ENCODE results near the gene PRELP. TPM values are rescaled to one million over a fixed set of nuclear protein-coding genes. Genes with fewer than 3 reads are reported as not detected.
"Not testable (repeated sequence)": the region's sequence is repeated elsewhere in the genome, so short reads cannot be mapped to it uniquely, and the experiment has no call there.

The PRELP gene
- total RNA-seq, 2 donors from 2014 or later, result not detected

DNA sequence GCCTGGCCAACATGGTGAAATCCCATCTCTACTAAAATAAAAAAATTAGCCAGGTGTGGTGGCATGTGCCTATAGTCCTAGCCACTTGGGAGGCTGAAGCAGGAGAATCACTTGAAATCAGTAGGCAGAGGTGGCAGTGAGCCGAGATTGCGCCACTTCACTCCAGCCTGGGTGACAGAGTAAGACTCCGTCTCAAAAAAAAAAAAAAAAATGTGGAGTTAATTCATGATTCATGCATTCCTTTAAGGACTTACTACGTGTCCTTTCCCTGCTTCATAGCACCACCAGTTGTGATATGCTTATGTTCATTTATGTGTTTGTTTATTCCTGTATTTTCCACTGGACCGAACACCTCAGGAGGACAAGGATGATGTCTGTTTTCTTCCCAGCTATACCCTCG is 12.7 kb upstream of the PRELP start:
- no peak overlapping the region for H3K27ac Mint-ChIP-seq
- ATAC-seq (replicated peaks), result no peak
- peaks cover 38% of the 10 kb centered on the region for H3K27me3 Mint-ChIP-seq
- H3K36me3 Mint-ChIP-seq (ENCODE audit: low read depth), result no peaks in the 10 kb centered on the region
- H3K4me3 Mint-ChIP-seq, result no peak overlapping the region
- no peaks in the 10 kb centered on the region for H3K9me3 Mint-ChIP-seq
- no peaks in the 10 kb centered on the region for H3K4me1 Mint-ChIP-seq

DNA sequence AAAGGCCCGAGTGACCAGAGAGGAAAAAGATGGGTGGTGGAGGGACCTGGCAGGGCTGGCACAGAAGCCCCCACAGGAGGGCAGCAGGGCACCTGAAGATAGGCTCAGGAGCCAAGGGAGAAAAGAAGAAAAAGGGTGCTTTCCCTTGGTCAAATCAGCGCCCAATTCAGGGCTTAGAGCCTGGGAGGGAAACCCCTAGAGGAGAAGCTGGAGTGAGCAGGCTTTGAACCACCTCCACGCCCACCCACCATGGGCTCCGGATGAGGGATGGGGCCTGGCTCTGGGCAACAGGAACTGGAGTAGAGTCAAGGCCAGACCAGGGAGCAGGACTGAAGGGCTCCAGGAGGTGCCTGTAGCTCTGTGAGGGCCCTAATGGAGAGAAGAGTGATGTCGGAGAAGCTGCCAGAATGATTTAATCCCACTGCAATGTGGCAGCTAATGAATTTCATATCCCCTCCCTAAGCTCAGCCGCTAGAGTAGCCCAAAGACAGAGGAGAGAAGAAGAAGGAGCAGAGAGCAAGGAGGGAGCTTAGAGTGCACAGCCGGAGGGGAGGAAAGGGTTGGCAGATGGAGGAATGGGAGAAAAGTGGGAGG is 12.0 kb upstream of the PRELP start:
- no peaks in the 10 kb centered on the region for H3K9me3 Mint-ChIP-seq
- no peaks in the 10 kb centered on the region for H3K4me1 Mint-ChIP-seq
- peaks cover 38% of the 10 kb centered on the region for H3K27me3 Mint-ChIP-seq
- no peak for ATAC-seq (replicated peaks)
- H3K36me3 Mint-ChIP-seq (ENCODE audit: low read depth), result no peaks in the 10 kb centered on the region
- H3K4me3 Mint-ChIP-seq, result no peak overlapping the region
- H3K27ac Mint-ChIP-seq, result no peak overlapping the region

DNA sequence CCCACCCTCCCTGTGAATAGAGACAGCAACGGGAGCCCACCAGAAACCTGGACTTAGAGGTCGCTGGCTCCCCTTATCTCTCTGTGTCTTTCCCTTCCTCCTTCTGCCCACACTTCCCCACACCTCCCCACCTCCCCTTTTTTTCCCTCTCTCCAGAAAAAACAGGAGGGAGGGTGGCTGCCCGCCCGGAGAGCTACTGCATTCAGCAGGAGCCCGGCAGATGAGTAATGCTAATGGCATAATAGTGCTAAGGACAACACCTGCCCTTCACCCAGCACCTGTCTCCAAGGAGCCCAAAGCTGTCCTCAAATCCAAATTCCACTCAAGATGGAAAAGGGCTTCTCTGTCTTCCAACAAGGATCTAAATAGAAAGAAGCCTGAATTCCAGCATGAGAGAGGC is 11.4 kb upstream of the PRELP start:
- H3K4me3 Mint-ChIP-seq, result no peak overlapping the region
- no peaks in the 10 kb centered on the region for H3K9me3 Mint-ChIP-seq
- no peak overlapping the region for H3K27ac Mint-ChIP-seq
- peaks cover 39% of the 10 kb centered on the region for H3K27me3 Mint-ChIP-seq
- H3K36me3 Mint-ChIP-seq (ENCODE audit: low read depth), result no peaks in the 10 kb centered on the region
- ATAC-seq (replicated peaks), result no peak
- no peaks in the 10 kb centered on the region for H3K4me1 Mint-ChIP-seq

DNA sequence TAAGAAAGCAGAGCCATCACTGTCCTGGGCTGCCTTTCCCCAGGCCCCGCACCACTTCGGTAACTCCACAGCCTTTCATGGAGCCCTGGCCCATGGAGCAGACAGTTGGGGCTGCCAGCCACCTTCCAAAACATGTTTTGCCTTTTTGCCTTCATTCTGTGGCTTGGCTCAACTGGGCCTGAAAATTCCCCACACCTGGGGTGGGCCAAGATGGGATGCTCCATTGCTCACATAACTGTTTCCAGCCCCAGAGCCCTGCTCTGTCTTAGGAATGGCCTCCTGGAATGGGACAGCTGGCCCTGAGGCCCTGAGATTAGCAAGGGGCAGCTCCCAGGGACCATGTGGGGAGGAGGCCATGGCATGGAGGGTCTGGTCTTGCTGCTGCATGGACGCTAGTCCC is 10.9 kb upstream of the PRELP start:
- H3K36me3 Mint-ChIP-seq (ENCODE audit: low read depth), result no peaks in the 10 kb centered on the region
- H3K27me3 Mint-ChIP-seq, result peaks cover 37% of the 10 kb centered on the region
- H3K9me3 Mint-ChIP-seq, result no peaks in the 10 kb centered on the region
- no peak for ATAC-seq (replicated peaks)
- no peak overlapping the region for H3K27ac Mint-ChIP-seq
- H3K4me1 Mint-ChIP-seq, result no peaks in the 10 kb centered on the region
- no peak overlapping the region for H3K4me3 Mint-ChIP-seq

DNA sequence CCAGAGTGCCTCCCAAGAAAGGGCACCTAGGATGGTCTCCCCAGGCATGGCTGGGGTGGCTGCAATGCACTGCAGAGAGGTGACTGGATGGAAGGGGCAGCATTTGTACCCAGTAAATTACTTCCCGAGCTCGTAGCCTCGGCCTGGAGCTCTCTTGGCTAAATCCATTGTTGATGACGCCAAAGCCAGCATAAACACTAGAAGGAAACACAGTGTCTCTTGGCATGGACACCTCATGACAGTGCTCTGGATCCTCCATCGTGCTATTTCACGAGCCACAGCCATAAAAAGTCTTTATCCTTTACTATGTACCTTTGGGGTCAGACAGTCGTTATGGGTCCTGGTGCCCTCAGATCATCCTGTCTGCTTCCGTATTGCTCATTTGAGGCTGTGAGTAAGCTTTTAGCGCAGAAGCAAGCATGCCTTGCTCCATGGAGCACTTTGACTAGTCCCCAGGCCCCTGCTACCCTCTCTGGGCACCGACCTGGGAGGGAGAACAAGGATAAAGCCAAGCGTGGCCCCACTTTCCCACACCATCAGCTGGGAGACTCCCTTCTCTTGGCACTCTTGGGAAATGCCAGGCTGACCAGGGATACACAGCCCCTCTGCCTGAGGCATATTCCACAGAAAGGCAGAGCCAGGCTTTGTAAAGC is 10.3 kb upstream of the PRELP start:
- Mint-ChIP-seq H3K27ac (peak overlapping the region; percentile 21), H3K4me3 (no peak overlapping the region), H3K36me3 (ENCODE audit: low read depth) (no peaks in the 10 kb centered on the region), H3K4me1 (no peaks in the 10 kb centered on the region), H3K27me3 (peaks cover 38% of the 10 kb centered on the region), H3K9me3 (no peaks in the 10 kb centered on the region)
- no peak for ATAC-seq (replicated peaks)

DNA sequence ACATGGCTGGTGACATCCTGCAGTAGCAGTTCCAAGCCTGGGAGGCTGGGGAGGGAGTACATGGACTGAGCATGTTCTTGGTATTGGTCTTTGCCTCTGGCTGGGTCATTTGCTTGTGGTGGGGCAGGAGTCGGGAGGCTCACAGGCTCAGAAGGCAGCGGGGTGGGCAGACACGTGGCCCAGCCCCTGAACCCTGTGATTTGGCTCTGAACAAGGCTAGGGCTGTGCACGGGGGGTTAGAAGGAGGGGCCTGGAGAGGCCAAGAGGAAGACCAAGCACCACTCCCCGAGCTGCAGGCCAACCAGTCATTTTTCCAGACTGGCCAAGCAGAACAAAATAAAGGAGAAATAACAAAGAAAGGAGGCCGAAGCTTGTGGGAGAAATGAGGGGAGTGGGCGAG is 9.7 kb upstream of the PRELP start:
- H3K36me3 Mint-ChIP-seq (ENCODE audit: low read depth), result no peaks in the 10 kb centered on the region
- peaks cover 37% of the 10 kb centered on the region for H3K27me3 Mint-ChIP-seq
- no peak overlapping the region for H3K4me3 Mint-ChIP-seq
- peak overlapping the region; percentile 21 for H3K27ac Mint-ChIP-seq
- no peaks in the 10 kb centered on the region for H3K9me3 Mint-ChIP-seq
- no peak for ATAC-seq (replicated peaks)
- no peaks in the 10 kb centered on the region for H3K4me1 Mint-ChIP-seq

DNA sequence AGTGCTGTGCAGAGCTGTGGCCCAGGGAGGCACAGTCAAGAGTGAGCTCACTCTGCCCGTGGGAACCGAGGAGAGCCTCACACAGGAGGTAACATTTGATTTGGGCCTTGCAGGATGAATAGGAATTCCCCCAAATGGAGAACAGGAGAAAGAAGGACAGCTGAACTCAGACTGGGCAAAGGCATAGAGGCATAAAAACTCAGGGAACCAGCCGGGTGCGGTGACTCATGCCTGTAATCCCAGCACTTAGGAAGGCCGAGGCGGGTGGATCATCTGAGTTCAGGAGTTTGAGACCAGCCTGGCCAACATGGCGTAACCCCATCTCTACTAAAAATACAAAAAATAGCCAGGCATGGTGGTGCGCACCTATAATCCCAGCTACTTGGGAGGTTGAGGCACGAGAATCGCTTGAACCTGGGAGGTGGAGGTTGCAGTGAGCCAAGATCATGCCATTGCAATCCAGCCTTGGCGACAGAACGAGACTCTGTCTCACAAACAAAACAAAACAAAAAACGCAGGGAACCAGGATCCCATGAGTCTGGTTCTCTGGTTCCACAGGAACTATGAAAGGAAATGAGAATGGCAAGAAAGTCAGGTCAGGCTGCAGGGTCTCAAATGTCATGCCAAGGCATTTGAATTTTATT is 8.6 kb upstream of the PRELP start:
- not testable (repeated sequence) for H3K36me3 Mint-ChIP-seq (ENCODE audit: low read depth); H3K27ac Mint-ChIP-seq; H3K4me1 Mint-ChIP-seq; H3K4me3 Mint-ChIP-seq; ATAC-seq (replicated peaks); H3K9me3 Mint-ChIP-seq
- peaks cover 30% of the 10 kb centered on the region for H3K27me3 Mint-ChIP-seq

DNA sequence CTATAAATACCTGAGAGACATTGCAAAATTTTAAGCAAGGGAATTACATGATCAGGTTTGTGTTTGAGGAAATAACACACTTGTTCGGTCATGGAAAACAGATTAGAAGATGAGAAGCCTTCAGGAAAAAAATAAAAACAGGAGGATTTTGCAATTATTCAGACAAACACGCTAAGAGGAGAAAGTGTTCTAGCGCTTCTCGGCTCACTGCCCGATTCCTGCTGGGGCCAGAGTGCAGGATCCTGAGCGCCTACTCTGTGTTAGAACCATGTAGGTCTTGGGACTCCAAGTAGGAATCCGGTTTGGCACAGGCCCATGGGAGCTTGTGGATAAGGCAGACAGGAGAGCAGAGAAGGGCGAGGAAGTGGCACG is 8.1 kb upstream of the PRELP start:
- no peak for ATAC-seq (replicated peaks)
- no peaks in the 10 kb centered on the region for H3K4me1 Mint-ChIP-seq
- no peaks in the 10 kb centered on the region for H3K36me3 Mint-ChIP-seq (ENCODE audit: low read depth)
- H3K9me3 Mint-ChIP-seq, result no peaks in the 10 kb centered on the region
- H3K27me3 Mint-ChIP-seq, result peaks cover 31% of the 10 kb centered on the region
- H3K27ac Mint-ChIP-seq, result no peak overlapping the region
- H3K4me3 Mint-ChIP-seq, result no peak overlapping the region

DNA sequence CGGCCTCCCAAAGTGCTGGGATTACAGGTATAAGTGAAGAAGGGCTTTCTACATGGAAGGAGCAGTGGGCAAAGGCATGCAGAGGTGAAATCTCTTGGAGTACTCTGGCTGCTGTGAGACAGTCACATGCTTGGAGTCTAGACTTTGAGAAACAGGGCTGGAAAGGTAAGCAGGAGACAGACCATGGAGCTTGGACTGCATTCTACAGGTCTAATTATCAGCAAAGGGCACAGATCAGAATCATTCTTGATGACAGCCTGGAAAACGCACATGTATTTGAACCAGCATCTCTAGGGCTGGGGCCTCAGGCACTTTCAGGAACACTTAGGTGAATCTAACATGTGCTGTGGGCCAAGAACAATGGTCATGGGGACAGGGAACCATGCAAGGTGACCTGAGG is 7.3 kb upstream of the PRELP start:
- no peaks in the 10 kb centered on the region for H3K36me3 Mint-ChIP-seq (ENCODE audit: low read depth)
- H3K9me3 Mint-ChIP-seq, result no peaks in the 10 kb centered on the region
- no peaks in the 10 kb centered on the region for H3K4me1 Mint-ChIP-seq
- ATAC-seq (replicated peaks), result no peak
- no peak overlapping the region for H3K4me3 Mint-ChIP-seq
- H3K27ac Mint-ChIP-seq, result no peak overlapping the region
- peaks cover 31% of the 10 kb centered on the region for H3K27me3 Mint-ChIP-seq

DNA sequence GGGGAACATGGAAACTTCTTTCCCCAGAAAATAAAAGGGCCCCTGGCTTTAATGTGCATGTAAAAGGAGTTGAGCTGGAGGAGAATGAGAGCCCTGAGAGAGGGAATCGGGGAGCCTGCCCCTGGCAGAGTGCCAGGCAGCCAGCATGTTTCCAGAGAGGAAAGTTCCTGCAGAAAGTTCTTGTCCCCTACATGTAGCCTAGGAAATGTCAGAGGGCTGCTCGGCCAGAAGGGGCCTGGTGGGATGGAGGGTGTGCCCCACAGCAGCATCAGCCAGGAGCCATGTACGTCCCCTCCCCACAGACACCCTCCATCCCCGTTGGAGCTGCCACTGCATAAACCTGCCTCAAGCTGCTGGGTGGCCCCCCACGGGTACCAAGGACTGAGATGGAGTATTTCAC is 5.4 kb upstream of the PRELP start:
- no peaks in the 10 kb centered on the region for H3K4me1 Mint-ChIP-seq
- H3K27me3 Mint-ChIP-seq, result peaks cover 27% of the 10 kb centered on the region
- no peaks in the 10 kb centered on the region for H3K36me3 Mint-ChIP-seq (ENCODE audit: low read depth)
- no peak for ATAC-seq (replicated peaks)
- no peak overlapping the region for H3K27ac Mint-ChIP-seq
- H3K9me3 Mint-ChIP-seq, result no peaks in the 10 kb centered on the region
- H3K4me3 Mint-ChIP-seq, result no peak overlapping the region

DNA sequence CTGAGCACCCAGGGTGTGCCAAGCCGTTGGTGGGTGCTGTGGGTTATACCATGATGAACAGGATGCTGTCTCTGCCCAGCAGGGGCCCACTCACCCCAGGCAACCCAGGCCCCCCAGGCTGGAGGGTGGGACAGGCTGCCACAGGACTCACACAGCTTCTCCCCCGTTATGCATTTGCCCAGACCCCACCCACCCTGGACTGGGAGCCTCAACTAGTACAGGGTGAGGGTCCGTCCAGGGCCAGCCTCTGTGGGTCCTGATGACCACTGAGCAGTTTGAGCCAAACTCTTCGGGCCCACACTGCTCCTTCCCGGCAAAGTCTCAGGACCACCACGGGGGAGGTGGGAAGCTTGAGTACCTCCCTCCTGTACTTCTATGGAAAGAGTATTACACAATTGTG is 3.8 kb upstream of the PRELP start:
- Mint-ChIP-seq H3K4me3 (no peak overlapping the region), H3K9me3 (no peaks in the 10 kb centered on the region), H3K27ac (no peak overlapping the region), H3K4me1 (no peaks in the 10 kb centered on the region), H3K27me3 (peaks cover 32% of the 10 kb centered on the region), H3K36me3 (ENCODE audit: low read depth) (no peaks in the 10 kb centered on the region)
- no peak for ATAC-seq (replicated peaks)

DNA sequence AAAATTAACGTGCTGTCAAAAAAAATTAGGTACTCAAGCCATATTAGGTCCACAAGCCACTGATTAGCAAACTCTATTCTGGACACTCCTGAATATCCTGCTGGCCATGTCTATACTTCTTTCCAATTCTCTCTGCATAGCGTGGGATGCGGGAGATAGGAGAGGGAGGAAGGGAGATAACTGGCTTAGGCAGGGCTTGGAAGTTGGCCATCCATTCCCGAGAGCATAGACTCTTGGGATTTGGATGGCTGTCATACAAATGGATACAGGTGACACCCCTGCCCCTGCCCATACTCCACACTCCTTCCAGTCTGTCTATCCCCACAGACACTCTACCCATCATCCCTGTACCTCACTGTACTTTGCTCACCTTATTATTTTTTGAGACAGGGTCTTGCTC is 2.3 kb upstream of the PRELP start:
- Mint-ChIP-seq H3K27me3 (peaks cover 28% of the 10 kb centered on the region), H3K4me1 (no peaks in the 10 kb centered on the region), H3K4me3 (no peak overlapping the region), H3K36me3 (ENCODE audit: low read depth) (no peaks in the 10 kb centered on the region), H3K9me3 (no peaks in the 10 kb centered on the region), H3K27ac (no peak overlapping the region)
- ATAC-seq (replicated peaks), result no peak

DNA sequence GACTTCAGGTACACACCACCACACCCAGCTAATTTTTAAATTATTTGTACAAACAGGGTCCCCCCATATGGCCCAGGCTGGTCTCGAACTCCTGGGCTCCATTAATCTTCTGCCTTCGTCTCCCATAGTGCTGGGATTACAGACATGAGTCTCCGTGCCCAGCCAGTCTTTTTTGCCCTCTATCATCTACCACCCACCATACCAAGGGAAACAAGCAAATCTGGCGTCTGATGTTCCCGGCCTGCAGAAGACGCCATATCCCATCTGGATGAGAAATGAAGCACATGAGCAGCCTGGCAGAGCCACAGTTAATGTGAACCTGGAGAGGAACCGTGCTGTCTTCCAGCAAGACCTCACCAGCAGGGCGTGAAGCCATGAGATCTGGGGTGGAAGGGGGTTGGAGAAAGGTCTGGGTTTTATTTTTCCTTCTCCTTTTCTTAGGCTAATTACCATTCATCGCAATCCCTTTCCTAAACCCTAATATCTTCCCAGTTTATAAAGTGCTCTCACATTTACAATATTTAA is 1.8 kb upstream of the PRELP start:
- no peak overlapping the region for H3K27ac Mint-ChIP-seq
- no peaks in the 10 kb centered on the region for H3K4me1 Mint-ChIP-seq
- no peaks in the 10 kb centered on the region for H3K9me3 Mint-ChIP-seq
- H3K27me3 Mint-ChIP-seq, result peaks cover 24% of the 10 kb centered on the region
- H3K4me3 Mint-ChIP-seq, result no peak overlapping the region
- ATAC-seq (replicated peaks), result no peak
- no peaks in the 10 kb centered on the region for H3K36me3 Mint-ChIP-seq (ENCODE audit: low read depth)

DNA sequence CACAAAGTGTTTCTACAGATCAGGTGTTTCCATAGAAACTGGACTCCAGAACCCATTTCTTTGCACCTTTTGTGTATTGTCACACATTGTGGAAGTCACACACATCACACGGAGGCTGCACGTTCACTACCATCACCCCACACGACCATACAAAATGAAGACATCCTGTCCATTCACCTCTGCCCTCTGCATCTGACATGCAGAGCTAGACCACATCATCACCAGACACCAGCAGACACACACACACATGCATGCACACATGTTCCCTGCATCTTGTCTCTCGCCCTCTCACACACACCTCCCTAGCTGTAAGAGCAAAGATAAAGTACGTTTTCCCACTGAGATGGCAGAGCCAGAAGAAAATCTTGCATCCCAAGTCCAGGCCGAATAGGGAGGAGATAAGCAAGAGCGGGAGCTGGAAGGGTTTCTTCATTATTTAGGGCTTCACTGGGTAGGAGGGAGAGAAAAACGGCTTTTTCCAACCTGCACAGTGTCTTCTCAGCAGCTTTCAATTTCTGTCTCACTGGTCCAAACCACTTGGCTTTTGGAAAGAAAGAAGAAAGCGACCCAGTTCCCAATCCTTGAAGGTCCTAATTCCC is 709 bp downstream of the PRELP start:
- ATAC-seq (replicated peaks), result no peak
- Mint-ChIP-seq H3K4me3 (no peak overlapping the region), H3K36me3 (ENCODE audit: low read depth) (no peaks in the 10 kb centered on the region), H3K27ac (no peak overlapping the region), H3K4me1 (no peaks in the 10 kb centered on the region), H3K27me3 (peaks cover 17% of the 10 kb centered on the region), H3K9me3 (no peaks in the 10 kb centered on the region)

DNA sequence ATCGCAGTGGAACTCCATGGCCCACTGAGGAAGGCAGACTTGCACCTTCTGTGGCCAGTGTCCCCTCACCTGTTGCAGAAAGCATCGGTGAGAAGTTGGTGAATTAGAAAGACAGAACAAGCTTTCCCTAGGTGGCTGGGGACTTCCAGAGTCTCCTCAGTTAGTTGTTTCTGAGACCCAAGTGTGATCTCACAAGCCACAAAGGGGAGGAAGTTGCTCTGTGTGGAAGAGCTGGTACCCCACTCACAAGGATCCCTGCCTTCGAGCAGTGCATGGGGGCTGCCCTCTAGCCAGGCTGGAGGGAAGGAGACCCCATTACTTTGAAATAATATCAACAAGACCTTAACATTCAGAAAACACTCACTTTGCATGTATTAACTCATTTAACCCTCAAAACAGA is 2.1 kb downstream of the PRELP start:
- peak; percentile 29 for ATAC-seq (replicated peaks)
- Mint-ChIP-seq H3K4me3 (no peak overlapping the region), H3K27me3 (peaks cover 12% of the 10 kb centered on the region), H3K4me1 (no peaks in the 10 kb centered on the region), H3K36me3 (ENCODE audit: low read depth) (no peaks in the 10 kb centered on the region), H3K27ac (no peak overlapping the region), H3K9me3 (no peaks in the 10 kb centered on the region)
